Stimulated activated CD8-positive, alpha-beta memory T cell treated with anti-CD3 and anti-CD28 coated beads, Interleukin-7, amount 100 ng/mL, for 1 hour (primary cell): ENCODE results near the gene ABCG5.

Source experiments
- DNase-seq, 2 donors: peaks; one replicate each; pipeline ENCODE4 v3.0.0-alpha.2; 2020; ENCODE audit warnings: low read depth in 2 of 2

ABCG5 gene

GRCh38 chr2:43838560-43839267 lies at the start of gene ABCG5, which contains the start of gene ABCG8:
Gene ABCG5 (minus strand): TSS chr2:43838839. CDS start chr2:43838679, 160 bp downstream.
Gene ABCG8 (plus strand): TSS chr2:43838971. CDS start chr2:43839054, 83 bp downstream.
- no peak for DNase-seq

DNA sequence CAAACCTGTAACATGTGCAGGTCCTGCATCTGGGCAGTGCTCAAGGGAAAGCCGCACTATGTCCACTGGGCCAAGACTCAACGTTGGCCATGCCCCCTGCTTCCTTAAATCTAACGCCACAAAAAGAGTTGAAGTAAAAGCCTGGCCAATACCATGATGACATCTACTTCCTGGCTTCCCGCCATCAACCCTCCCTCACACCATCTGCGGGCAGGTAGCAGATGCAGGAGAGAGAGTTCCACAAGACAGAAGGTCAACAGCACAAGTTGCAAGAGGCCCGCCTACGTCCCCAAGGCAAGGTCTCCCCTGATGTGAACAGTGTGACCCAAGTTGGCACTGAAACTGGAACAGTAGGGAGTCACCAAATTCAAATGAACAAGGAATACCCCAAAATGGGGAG lies 48.5 kb upstream of the ABCG5 start:
- no peak for DNase-seq

- DNase-seq, result no peak
Measured at GRCh38 chr2:43885132-43885632, 46.5 kb upstream of the ABCG5 start.

GRCh38 chr2:43884689-43885088 lies 46.0 kb upstream of the ABCG5 start:
- DNase-seq, result no peak

- no peak for DNase-seq
Measured at GRCh38 chr2:43882312-43882711, 43.7 kb upstream of the ABCG5 start.

GRCh38 chr2:43880952-43881351 lies 42.3 kb upstream of the ABCG5 start:
- no peak for DNase-seq

GRCh38 chr2:43880471-43880870 lies 41.8 kb upstream of the ABCG5 start:
- DNase-seq, result no peak

DNA sequence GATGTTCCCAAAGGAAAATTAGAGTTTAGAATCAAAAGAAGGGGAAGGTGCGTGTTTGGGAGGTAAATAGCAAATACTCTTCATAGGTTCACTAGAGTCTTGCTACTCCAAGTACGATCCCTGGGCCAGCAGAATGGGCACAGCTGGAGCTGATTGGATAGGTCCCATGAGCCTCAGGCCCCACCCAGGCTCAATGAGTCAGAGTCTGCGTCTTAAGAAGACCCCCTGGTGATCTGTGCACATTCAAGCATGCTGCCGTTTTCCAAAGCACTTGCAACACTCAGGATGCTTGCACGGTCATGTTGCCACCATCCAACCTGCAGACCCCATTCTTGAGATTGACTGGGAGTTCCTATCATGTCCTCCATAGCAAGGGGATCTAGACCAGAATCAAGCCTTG lies 40.6 kb upstream of the ABCG5 start:
- DNase-seq, result no peak

GRCh38 chr2:43877782-43878464 lies 39.3 kb upstream of the ABCG5 start:
- peak in 1 of 2 donors; percentile 37 for DNase-seq

DNA sequence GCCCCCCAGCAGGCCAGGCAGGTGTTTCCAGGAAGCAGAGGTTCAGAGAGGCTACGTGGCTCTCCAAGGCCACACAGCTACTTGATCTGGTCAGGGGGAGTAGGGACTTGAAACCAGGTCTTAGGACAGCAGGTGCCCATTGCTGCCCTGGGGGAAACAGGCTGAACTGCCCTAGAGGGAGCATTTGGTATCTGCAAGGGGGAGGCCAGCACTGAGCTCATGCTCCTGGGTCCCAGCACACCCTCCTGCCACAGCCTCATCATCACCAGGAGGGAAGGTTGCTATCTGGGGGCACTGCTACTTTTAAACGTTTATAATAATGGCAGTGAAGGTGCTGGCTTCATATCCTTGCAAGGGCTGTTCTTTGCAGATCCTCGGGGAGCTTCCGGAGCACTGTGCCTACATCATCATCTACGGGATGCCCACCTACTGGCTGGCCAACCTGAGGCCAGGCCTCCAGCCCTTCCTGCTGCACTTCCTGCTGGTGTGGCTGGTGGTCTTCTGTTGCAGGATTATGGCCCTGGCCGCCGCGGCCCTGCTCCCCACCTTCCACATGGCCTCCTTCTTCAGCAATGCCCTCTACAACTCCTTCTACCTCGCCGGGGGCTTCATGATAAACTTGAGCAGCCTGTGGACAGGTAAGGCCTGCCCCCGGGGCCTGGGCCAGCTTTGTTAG lies 36.3 kb upstream of the ABCG5 start:
- DNase-seq, result no peak

GRCh38 chr2:43872151-43872550 lies 33.5 kb upstream of the ABCG5 start:
- DNase-seq, result no peak

DNA sequence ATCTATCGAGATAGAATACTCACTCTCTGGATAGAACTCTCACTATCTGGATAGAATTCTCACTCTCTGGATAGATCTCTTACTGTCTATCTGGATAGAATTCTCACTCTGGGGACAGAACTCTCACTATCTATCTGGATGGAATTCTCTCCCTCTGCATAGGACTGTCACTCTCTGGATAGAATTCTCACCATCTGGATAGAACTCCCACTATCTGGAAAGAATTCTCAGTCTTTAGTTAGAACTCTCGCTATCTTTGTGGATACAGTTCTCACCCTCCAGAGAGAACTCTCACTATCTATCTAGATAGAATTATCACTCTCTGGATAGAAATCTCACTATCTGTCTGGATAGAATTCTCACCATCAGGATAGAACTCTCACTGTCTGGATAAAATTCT lies 16.7 kb upstream of the ABCG5 start:
- DNase-seq, result no peak

- DNase-seq, result no peak
Measured at GRCh38 chr2:43854671-43855070, 16.0 kb upstream of the ABCG5 start.

DNA sequence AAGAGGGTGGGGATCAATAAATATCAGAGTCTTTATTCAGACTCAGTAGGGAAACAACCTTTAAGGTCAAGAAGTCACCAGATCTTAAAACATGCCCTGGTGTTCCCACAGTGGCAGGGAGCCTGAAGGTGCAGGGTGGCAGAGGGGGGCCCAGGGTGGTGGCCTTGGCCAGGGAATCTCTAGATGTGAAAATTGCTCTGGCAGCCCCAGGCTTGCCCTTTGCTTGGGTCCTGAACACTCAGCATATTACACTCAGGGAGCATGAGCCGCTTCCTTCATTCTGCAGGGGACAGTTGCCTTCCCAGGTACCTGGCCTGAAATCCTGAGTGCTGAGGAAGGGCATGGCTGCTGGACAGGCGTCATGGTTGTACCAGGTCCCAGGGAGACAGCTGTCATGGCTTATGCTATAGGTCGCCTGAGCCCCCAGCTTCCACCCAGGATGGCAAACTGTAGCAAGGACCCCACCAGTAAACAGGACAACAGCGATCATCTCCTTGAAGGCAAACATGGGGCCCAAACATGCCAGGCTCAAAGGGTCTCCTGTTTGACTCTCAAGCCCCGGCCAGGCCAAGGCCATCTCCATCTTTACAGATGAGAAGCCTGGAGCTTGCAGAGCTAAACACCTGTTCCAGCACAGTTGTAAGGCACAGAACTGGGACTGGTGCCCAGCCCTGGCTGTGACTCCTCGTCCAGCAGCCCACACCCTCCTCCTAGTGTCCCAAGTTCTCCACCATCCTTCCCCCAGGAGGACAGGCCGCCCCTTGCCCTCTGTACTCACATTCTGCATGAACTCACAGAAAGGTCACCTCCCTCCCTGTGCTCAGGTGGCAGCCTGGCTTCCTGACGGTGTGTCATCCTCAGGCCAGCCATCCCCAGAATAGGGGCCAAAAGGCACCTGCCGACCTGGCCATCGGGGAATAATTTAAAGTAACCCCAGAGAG lies 14.8 kb upstream of the ABCG5 start:
- DNase-seq, result no peak

GRCh38 chr2:43852196-43852730 lies 13.6 kb upstream of the ABCG5 start:
- DNase-seq, result no peak

DNA sequence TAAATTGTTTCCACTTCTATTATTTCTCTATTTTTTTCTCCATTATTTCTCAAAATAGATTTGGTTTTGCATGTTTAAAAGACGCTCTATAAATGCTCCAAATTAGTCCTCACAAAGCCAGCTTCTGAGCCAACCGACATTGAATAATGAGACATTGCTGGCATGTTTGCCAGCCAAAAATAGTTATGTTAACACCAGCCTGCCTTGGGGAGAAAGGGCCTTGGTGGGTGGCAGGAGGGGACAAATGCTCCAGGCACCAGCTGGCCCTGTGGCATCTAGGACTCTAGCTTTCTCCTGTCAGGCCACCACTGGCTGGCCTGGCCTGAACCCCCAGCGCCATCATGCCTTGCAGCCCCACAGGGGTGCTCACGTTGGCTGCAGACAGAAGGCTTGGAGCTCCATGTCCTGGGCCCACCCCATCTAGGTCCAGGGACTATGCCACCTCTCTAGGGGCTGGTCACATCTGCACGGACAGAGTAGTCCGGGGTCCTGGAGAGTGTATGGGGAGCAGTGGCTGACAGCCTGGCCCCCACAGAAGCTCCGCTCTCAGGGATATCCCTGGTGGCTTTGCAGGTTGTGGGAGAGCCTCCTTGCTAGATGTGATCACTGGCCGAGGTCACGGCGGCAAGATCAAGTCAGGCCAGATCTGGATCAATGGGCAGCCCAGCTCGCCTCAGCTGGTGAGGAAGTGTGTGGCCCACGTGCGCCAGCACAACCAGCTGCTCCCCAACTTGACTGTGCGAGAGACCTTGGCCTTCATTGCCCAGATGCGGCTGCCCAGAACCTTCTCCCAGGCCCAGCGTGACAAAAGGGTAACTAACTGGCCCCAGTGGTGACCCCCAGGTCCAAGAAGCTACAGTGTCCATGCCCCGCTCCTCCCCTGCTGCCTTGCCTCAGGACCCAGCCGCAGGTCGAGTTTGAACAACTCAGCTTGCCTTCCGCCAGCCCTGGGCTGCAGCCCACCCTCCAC lies 12.7 kb upstream of the ABCG5 start:
- DNase-seq, result no peak

GRCh38 chr2:43848214-43848613 lies 9.6 kb upstream of the ABCG5 start:
- no peak for DNase-seq

DNA sequence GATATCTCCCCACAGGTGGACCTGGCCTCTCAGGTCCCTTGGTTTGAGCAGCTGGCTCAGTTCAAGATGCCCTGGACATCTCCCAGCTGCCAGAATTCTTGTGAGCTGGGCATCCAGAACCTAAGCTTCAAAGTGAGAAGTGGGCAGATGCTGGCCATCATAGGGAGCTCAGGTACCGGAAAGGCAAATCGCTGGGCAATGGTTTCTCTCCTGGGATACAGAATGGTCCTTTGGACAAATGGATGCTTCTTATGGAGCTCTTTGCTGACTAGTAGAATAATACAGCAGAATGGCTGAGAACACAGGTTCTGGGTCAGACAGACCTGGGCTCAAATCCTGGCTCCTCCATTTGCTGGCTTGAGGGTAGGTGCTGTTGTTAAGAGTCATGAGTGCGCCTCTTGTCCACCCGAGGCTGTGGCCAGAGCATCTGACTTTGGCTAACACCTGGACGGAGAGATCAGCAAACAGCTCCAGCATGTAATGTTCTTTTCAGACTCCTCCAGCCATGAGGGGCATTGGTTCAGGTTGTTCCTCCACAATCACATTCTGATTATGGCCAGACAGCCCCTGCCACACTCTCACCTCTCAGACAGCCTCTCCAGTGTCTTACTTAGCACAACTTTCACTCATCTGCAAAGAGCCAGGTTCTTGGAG lies 7.6 kb upstream of the ABCG5 start:
- no peak for DNase-seq

- DNase-seq, result no peak
Measured at GRCh38 chr2:43845181-43845580, 6.5 kb upstream of the ABCG5 start.

- no peak for DNase-seq
Measured at GRCh38 chr2:43842866-43843226, 4.2 kb upstream of the ABCG5 start.
